GM18517 (cell line): ENCODE results near the gene KRT84.
"Not testable (repeated sequence)": the region's sequence is repeated elsewhere in the genome, so short reads cannot be mapped to it uniquely, and the experiment has no call there.

Source experiments
- ATAC-seq: cut with Tn5 transposase; IDR thresholded peaks from one replicate; pipeline ENCODE4 v1.9.1; 2021; ENCODE audit warnings: mild to moderate bottlenecking, moderate library complexity; ENCODE audit not compliant: unreplicated experiment

KRT84 gene

GRCh38 chr12:52413202-52413601 lies 27.8 kb upstream of the KRT84 start:
- ATAC-seq, result no peak

GRCh38 chr12:52411815-52412214 lies 26.4 kb upstream of the KRT84 start:
- no peak for ATAC-seq

- not testable (repeated sequence) for ATAC-seq
These were observed 25.3 kb upstream of the KRT84 start for GRCh38 chr12:52410589-52411248.

GRCh38 chr12:52407918-52408317 lies 22.5 kb upstream of the KRT84 start:
- no peak for ATAC-seq

GRCh38 chr12:52405922-52406385 lies 20.5 kb upstream of the KRT84 start, which contains the start of gene KRT82:
KRT82 (minus strand) TSS chr12:52406335; CDS start chr12:52406277, 58 bp downstream.
- no peak for ATAC-seq

GRCh38 chr12:52404951-52405350 lies 19.5 kb upstream of the KRT84 start:
- no peak for ATAC-seq

GRCh38 chr12:52403561-52403960 lies 18.1 kb upstream of the KRT84 start:
- ATAC-seq, result no peak

- ATAC-seq, result no peak
These were observed 17.6 kb upstream of the KRT84 start for GRCh38 chr12:52402873-52403540.

GRCh38 chr12:52402377-52402776 lies 16.9 kb upstream of the KRT84 start:
- no peak for ATAC-seq

- ATAC-seq, result no peak
These were observed 16.5 kb upstream of the KRT84 start for GRCh38 chr12:52401926-52402325.

GRCh38 chr12:52401526-52401925 lies 16.1 kb upstream of the KRT84 start:
- ATAC-seq, result no peak

- ATAC-seq, result no peak
These were observed 15.5 kb upstream of the KRT84 start for GRCh38 chr12:52400906-52401305.

GRCh38 chr12:52399756-52400155 lies 14.3 kb upstream of the KRT84 start:
- ATAC-seq, result no peak

- ATAC-seq, result no peak
These were observed 12.7 kb upstream of the KRT84 start for GRCh38 chr12:52398176-52398575.

GRCh38 chr12:52396656-52397055 lies 11.2 kb upstream of the KRT84 start:
- ATAC-seq, result no peak

GRCh38 chr12:52395761-52396434 lies 10.4 kb upstream of the KRT84 start:
- no peak for ATAC-seq

GRCh38 chr12:52394836-52395405 lies 9.5 kb upstream of the KRT84 start:
- no peak for ATAC-seq

GRCh38 chr12:52392465-52393007 lies 7.1 kb upstream of the KRT84 start:
- ATAC-seq, result no peak

- ATAC-seq, result no peak
These were observed 6.2 kb upstream of the KRT84 start for GRCh38 chr12:52391618-52392002.

- ATAC-seq, result no peak
These were observed 5.5 kb upstream of the KRT84 start for GRCh38 chr12:52390739-52391617.
